GM19467 (cell line): ENCODE data around the gene TMBIM6.
"Not testable (repeated sequence)": the region's sequence is repeated elsewhere in the genome, so short reads cannot be mapped to it uniquely, and the experiment has no call there.

Experiments used
- ATAC-seq: cut with Tn5 transposase; IDR thresholded peaks from one replicate; pipeline ENCODE4 v1.9.1; 2021; ENCODE audit warnings: mild to moderate bottlenecking, moderate library complexity; ENCODE audit not compliant: unreplicated experiment

Gene TMBIM6

DNA sequence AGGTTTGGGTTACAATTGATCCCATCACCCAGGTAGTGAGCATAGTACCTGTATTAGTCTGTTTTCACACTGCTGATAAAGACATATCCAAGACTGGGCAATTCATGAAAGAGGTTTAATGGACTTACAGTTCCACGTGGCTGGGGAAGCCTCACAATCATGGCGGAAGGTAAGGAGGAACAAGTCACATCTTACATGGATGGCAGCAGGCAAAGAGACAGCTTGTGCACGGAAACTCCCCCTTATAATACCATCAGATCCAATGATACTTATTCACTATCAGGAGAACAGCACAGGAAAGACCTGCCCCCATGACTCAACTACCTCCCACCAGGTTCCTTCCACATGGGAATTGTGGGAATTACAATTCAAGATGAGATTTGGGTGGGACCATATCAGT, 20.0 kb upstream of the TMBIM6 start:
- not testable (repeated sequence) for ATAC-seq

DNA sequence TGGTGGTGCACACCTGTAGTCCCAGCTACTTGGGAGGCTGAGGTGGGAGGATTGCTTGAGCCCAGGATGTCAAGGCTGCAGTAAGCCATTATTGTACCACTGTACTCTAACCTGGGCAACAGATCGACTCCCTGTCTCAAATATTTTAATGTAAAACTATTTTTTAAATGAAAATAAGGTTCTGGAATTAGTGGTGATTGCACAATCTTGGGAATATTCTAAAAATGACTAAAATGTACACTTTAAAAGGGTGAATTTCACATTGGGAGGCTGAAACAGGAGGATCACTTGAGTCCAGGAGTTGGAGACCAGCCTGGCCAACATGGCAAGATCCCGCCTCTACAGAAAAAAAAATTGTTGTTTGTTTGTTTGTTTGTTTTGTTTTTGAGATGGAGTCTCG, 12.9 kb upstream of the TMBIM6 start:
- ATAC-seq: no peak

DNA sequence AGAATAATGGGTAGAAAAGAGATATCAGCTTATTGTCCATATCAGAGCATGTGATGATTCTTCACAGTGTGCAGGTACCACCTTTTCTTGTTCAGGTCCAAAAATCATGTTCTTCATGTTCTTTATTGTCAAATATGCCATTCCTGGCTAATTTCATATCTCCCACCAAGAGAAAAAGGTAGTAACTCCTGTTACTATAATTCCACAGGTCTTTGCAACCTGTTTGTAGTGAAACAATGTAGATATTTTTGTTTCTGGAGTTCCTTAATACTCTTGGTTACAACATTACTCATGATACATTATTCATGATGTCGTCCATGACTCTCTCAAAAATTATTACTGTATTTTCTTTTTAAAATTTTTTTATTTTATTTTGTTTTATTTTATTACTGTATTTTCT, 11.3 kb upstream of the TMBIM6 start:
- ATAC-seq: no peak

DNA sequence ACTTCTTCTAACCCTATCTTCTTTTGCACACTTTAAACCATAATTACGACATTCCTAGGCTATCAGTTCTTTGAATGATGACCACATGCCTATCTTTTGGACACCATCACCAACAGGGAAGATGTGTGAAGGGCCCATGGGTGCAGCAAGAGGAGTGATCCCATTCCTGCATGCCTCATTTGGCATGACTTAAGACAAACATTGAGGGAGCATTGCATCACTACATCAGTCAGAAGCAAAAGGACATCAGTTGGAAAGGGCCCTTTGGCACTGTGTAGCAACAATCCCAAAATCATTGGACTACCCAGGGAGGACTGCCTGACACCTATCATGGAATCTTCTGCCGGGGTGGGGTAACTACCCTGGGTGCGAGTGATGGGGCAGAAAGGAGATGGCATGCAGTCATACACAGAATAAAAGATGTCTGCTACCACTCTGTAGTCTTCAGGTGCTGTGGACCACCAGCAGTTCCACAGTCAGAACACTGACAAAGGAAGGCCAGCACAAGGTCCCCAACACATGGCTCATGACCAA, 10.7 kb upstream of the TMBIM6 start:
- ATAC-seq: no peak

DNA sequence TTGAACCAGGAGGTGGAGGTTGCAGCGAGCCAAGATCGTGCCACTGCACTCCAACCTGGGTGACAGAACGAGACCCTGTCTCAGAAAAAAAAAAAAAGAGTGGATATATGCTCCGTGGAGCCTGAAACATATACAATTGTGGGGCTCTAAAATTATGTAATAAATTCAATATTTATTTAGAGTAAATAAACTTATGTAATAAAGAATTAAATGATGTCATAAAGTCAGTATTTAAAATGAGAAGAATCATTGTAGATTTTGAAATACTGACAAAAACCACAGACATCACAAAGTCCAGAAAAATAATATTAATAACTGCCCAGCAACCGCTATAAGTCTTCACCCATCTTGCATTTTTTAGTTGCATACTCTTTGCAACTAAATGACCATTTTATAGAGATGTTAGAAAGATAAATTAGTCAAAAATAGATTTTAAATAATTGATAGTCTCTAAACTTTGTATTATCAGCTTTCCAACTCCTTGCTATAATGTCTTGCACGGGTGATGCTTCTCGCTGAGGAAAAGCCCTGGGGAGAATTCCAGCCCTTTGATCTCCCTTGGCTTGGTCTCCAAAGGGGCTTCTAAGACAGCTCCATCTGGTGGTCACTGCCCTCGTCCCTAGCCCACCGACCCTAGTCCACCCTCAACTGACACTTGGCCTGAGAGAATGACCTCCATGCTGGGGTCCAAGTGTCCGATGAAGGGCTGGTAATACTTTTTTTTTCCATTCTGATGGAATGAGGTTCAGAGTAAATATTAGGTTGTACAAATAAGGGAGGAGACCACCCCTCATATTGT, 7.9 kb upstream of the TMBIM6 start:
- ATAC-seq: no peak

DNA sequence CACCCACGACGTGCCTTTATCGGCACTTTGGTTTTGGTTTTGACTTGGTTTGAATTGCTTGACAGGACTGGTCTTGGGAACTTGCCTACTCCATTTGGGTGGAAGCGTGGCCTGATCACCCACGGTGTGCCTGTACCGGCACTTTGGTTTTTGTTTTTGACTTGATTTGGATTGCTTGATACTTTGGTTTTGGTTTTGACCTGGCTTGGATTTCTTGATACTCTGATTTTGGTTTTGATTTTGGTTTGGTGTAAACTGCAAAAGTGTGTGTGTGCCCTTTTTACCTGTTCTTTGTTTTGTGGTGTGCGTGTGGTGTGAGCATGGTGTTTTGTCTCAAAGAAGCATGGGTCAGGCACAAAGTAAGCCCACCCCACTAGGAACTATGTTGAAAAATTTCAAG, 6.5 kb upstream of the TMBIM6 start:
- ATAC-seq: not testable (repeated sequence)

DNA sequence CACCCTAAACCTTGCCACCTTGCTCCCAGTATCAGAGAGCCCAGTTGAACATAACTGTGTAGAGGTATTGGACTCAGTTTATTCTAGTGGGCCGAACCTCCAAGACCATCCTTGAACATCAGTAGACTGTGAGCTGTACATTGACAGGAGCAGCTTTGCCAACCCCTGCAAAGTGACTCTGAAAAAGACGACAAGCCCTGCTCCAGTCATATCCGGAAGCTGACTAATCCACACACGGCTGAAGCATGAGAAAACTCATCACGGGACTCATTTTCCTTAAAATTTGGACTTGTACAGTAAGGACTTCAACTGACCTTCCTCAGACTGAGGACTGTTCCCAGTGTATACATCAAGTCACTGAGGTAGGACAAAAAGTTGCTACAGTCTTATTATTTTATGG, 2.6 kb upstream of the TMBIM6 start:
- ATAC-seq: not testable (repeated sequence)

DNA sequence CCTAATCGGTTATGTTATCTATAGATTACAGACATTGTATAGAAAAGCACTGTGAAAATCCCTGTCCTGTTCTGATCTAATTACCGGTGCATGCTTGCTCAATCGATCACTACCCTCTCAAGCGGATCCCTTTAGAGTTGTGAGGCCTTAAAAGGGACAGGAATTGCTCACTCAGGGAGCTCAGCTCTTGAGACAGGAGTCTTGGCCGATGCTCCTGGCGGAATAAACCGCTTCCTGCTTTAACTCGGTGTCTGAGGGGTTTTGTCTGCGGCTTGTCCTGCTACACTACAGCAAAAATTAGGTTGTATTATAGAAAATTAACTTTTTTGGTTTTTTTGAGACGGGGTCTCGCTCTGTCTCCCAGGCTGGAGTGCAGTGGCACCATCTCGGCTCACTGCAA, 1.1 kb upstream of the TMBIM6 start:
- not testable (repeated sequence) for ATAC-seq

DNA sequence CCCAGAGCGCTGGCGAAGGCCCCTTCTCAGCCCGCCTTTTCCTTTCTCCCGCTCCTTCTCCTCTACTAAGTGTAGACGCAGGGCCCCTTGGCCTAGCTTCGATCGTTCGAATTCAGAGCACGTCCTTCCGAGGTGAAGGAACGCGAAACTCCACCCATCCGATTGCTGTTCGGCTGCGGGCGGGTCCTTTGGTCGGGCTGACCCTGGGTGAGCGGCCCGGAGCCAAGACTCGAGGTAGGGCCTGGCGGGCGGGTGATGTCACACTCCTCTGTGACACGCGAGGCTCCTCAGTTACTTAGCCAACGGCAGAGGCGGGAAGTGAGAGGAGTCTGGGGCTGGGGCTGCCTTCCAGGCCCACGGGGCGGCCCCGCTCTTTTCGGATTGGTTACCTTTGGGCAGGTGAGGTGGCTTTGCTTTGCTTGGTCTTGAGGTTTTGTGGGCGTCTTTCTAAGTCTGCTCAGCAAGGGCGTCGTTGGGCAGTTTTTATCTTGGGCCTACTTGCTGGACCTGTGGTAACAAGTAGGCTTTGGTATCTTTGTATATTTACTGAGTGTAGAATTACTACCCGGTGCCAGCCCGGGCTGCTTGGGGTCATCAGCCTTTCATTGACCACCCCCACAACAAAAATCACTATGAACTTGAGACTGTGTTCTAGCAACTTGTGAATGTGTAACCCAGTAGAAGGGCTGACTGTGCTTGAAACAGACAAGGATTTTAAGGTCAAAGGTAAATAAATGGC, 694 bp downstream of the TMBIM6 start:
- peak; percentile 52 for ATAC-seq

DNA sequence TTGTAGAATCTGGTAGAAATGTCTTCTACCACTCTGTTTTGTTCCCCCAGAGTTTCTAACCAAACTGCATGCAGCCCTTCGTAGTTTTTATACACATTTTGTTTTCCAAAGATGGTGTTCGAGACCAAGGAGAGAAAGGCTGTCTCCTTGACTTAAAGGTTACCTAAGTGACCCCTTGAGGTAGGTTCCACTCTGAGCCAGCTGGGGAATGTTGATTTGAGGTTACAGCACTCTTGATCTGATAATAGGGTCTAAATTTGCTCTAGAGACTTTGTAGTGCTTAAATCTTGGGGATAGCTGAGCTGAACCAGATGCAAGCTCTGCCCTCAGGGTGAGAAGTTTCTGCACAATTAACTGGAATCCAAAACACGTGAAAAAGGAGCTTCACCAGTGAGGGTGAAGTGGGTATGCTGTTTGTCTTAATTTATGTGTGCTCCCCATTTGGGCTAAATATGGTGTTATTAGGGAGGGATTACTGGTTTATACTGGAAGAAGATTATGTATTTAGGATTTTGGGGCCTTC, 3.1 kb downstream of the TMBIM6 start:
- no peak for ATAC-seq

DNA sequence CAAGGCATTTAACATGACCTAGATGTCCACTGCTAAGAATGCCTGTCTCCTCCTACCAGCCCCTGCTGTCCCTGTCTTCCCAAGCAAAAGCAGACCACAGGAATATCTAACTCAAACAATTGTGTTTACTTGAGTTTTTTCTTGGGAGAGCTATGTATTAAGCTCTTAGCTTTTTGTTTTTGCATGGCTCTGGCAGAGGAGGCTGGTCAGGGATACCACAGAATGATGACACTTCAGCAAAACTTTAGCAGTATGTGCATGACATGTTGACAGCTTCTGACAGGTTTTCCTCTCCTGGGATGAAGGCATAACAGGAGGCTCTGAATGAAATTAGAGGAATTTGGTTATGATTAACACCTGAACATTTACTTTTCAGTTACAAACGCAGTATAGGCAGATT, 6.9 kb downstream of the TMBIM6 start:
- ATAC-seq: no peak

DNA sequence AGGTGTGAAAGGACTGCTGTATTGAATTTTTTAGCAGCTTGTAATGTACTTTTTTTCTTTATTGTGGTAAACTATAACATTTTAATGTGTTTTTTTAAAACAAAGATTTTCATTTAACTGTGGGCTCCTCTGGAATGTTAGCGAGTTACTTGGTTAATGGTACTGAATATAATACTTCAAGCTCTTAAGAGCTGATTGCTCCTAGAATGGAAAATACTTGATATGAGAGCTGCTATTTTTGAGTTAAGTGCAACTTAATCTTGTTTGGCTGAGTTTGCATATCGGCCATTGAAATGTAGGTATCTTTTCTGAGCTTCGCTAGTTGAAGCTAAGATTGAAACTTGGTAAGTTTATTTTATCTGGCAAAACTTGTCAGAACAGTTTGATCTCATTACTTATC, 7.4 kb downstream of the TMBIM6 start:
- no peak for ATAC-seq

DNA sequence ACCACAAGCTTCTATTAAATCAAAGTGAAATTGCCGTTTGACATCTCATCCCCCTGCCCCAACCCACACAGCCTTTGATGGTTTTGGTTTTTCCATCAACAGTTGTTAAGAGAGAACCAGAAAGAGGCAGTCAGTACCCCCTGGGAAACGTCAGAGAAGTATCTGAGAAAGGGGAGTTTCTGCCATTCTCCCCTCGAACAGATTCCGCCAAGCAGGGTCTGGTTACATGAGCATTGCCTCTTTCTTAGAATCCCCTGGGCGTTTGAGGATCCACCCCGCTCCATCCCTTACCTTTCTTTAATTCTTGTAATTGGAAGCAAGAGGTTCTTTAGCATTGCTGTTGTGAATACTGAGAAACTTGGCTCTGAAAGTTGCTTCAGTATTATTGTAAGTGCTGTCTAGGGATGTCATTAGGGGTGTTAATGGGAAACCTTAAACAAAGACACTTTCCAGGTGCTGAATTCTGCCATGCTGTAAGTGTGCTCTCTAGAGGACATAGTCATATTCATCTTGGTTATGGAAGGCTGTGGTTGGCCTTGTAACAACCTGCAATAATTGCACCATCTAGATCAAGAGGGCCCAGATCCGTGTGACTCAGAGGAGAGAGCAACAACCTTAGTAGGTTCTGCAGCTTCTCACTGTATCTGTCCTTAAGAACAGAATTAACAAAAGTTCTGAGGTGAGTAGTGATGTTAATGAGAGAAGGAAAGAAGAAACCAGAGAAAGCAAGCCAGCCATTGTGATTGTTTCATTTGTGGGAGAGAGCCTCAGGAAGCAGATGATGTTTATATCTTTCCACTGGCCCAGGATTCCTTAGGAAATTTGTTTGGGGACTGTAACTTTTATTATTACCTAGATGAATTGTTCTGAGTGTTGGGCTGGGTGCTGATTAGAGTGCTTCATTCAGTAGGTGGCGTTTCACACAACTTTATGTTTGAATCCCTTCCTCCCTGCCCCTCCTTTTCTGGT, 9.0 kb downstream of the TMBIM6 start:
- ATAC-seq: no peak

DNA sequence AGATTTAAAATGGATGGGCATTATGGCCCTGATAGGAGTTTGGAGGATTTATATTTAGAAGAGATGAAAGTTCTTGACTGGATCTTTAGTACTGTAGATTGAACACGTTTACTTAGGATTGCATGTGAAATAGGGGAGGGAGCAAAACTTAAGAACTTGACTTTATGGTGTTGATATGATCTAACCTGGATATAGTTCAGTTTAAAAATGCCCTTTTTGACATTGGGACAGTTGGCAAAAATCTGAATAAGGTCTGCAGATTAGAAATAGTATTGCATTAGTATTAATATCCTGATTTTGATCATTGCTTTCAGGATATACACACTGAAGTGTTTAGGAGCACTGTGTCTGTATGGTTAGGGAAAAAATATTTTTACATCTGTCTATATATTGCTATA, 9.6 kb downstream of the TMBIM6 start:
- no peak for ATAC-seq

DNA sequence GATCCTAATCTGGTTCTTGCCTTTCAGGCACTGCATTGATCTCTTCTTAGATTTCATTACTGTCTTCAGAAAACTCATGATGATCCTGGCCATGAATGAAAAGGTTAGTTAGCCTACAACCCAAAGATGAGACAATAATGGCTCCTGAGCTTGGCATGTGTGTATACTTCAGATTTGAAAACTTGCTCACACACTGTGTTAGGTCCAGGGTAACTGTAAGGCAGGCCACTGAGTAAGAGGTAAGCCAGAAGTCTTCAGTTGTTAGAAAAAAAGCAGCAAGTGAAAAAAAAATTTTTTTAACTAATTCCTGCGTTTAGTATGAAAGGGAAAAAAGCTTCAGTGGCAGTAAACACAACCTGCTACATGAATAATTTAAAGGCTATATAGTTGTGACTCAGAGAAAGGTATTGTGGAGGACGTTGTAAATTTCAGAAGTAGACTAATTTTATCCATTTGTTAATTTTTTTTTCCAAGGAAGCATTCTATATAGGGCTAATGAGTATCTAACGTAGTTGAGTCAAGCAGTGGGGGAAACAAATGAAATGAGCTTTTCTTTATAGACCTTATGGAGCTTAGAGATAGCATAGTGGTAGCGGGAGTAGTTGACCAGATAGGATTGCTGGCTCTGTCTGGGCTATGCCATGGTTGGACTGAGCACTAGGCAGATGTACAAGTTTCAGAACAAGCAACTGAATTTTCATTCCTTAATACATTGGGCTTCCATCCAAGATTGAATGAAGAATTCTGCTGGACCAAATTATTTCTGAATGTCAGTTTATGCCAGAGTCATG, 20.5 kb downstream of the TMBIM6 start:
- ATAC-seq: no peak

DNA sequence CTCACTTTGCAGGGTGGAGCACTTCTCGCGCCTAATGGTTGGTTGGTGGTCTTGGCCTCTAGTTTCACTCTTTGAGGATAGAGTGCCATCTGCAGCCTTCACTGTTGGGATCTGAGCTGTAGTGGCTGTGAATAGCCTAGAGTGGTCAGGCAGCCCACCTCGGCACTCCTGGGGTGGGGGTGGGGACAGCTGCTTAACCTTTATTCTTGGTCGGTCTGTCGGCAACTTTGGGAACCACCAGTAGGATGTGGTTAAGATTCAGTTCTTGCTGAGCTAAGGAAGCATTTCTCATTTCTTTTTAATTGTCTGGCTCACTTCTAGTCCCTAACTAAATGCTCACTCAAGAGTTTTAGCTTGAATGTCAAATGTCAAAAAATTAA, 21.1 kb downstream of the TMBIM6 start:
- ATAC-seq: no peak

DNA sequence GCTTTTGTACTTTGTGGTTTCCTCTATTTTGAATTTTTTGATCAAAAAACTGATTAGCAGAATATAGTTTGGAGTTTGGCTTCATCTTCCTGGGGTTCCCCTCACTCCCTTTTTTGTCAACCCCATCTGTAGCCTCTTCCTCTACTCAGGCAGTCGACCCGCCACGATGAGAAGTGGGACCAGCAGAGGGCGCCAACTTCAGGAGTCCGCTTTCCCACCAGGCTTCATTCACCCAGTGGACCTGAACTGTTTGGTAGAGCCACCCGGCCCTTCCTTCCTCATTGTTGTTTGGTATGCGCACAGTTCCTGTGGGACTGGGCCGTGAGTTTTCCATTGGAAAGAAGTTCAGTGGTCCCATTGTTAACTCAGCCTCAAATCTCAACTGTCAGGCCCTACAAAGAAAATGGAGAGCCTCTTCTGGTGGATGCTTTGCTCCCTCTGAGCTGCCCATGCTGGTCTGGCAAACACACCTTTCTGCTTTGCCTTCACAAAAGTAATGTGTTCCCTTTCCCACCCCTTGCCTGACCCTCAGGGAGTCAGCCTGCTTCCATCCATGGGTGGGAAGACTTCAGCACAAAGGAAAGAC, 21.7 kb downstream of the TMBIM6 start:
- ATAC-seq: no peak

DNA sequence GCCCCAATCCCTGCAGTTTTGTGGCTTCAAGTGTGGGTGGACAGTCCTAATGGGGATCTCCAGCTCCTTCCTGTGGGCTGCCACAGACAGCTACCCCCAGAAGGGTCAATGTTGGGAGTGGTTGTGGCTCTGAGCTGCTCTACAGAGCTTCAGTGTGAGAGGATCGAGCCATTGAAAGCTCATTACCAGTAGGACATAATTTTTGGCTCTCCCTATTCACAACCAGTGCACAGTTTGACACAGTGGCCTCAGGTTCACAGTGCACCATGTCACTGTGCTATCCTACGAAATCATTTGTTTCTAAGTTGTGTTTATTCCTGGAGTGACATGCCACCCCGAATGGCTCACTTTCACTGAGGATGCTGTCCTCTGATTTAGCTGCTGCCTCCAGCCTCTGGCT, 22.8 kb downstream of the TMBIM6 start:
- no peak for ATAC-seq

DNA sequence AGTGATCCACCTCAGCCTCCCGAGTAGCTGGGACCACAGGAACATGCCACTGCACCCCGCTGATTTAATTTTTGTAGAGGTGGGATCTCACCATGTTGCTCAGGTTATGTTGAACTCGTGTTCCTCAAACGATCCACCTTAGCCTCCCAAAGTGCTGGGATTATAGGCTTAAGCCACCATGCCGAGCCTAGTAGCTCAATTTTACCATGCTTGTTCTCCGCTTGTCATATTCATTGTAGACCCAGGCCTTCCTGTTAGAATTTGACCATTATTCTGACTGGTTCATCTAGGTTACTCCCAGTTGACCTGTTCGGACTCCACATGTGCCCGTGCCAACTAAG, 24.7 kb downstream of the TMBIM6 start:
- ATAC-seq: no peak

DNA sequence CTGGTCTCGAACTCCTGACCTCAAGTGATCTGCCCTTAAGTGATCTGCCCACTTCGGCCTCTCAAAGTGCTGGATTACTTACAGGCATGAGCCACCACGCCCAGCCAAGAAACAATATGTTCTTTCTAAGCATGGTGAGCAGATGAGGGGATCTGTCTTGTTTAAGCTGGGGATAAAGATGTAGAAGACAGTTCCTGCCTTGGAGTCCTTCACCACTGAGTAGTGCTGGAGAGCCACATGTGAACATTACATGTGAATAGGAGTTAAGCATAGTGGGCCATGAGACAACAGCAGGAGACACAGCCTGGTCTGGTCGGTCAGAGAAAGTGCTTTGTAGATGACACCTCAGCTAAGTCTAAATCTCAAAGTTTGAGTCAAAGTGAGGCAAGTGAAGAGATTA, 26.0 kb downstream of the TMBIM6 start:
- ATAC-seq: no peak
